ENCODE measurements around the gene CCDC40. TPM values are rescaled to one million over a fixed set of nuclear protein-coding genes. Genes with fewer than 3 reads are reported as not detected.

The CCDC40 gene
- total RNA-seq, 2 experiments from 2014 or later: 0.64 to 0.77 TPM

- Mint-ChIP-seq H3K27ac (no peak overlapping the region), H3K36me3 (ENCODE audit: low read depth) (peaks cover 3% of the 10 kb centered on the region), H3K9me3 (no peaks in the 10 kb centered on the region), H3K4me1 (ENCODE audit: low read depth) (peaks cover 17% of the 10 kb centered on the region), H3K4me3 (no peak overlapping the region), H3K27me3 (no peaks in the 10 kb centered on the region)
- CTCF ChIA-PET: no interaction called here
- no peak for ATAC-seq (ENCODE audit: poor library complexity)
- Histone ChIP-seq H3K27ac (ENCODE audit: low read depth in 1 of 2, low read length in 2 of 2) (no peak overlapping the region), H3K36me3 (ENCODE audit: insufficient read depth, low read length) (no peaks in the 10 kb centered on the region), H3K4me1 (ENCODE audit: insufficient read depth, low read length) (peaks cover 13% of the 10 kb centered on the region), H3K4me3 (ENCODE audit: low read length) (no peak overlapping the region), H3K27me3 (ENCODE audit: control insufficient read depth in 1 of 2, insufficient read depth in 2 of 2, low read length in 2 of 2) (no peaks in the 10 kb centered on the region), H3K9me3 (ENCODE audit: control insufficient read depth in 1 of 2, insufficient read depth in 1 of 2, low read length in 2 of 2) (no peaks in the 10 kb centered on the region)
- no peak for DNase-seq
- intact Hi-C loops (cut with DNase I, micrococcal nuclease): loop anchor here in 1 of 2 experiments (10.0 kb wide), 2 partner anchors 438 to 1988 kb away; partner anchors contain the start of genes FASN and RPTOR
- POLR2A ChIA-PET: interaction anchor here (1.0 kb wide), 1 partner anchor 23 kb away, joined by 3 read pairs; no protein-coding TSS in a partner anchor
- TF ChIP-seq CTCF (IDR thresholded peaks at IDR 0.05): no peak
These were observed 70.3 kb downstream of the CCDC40 start for GRCh38 chr17:80106751-80107150.

DNA sequence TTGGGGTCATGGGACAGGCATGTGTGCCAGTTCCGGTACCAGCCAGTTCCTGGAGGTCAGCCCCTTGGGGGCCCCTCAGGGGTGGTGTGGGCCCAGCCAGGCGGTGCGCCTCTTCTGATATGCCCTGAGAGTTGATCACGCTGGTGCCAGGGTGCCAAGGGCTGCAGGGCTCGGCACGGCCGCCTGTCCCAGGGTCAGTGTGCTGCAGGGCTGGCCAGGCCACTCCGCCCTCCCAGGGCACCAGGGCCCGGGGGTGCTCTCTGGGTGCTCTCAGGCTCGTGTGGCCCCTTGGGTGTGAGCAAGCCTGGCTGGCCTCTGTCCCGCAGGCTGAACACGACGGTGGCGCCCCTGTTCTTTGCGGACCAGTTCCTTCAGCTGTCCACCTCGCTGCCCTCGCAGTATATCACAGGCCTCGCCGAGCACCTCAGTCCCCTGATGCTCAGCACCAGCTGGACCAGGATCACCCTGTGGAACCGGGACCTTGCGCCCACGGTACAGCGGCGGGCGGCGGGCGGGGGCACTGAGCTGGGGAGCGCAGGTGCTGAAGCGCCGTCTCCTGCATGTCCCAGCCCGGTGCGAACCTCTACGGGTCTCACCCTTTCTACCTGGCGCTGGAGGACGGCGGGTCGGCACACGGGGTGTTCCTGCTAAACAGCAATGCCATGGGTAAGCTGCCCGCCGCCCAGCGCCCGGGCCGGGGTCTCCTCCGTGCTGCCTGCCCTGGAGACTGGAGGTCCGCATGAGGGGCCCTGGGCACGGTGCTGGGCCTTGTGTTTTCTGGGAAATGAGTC, 71.0 kb downstream of the CCDC40 start:
- no peaks in the 10 kb centered on the region for H3K9me3 ChIP-seq (ENCODE audit: control insufficient read depth in 1 of 2, insufficient read depth in 1 of 2, low read length in 2 of 2)
- no peak overlapping the region for H3K27ac ChIP-seq (ENCODE audit: low read depth in 1 of 2, low read length in 2 of 2)
- intact Hi-C loops (cut with DNase I, micrococcal nuclease): loop anchor here in 1 of 2 experiments (10.0 kb wide), 2 partner anchors 437 to 1987 kb away; partner anchors contain the start of genes FASN and RPTOR
- ChIA-PET POLR2A (interaction anchor here (1.0 kb wide), 1 partner anchor 22 kb away, joined by 3 read pairs; no protein-coding TSS in a partner anchor), CTCF (no interaction called here)
- no peaks in the 10 kb centered on the region for H3K27me3 Mint-ChIP-seq
- no peaks in the 10 kb centered on the region for H3K36me3 ChIP-seq (ENCODE audit: insufficient read depth, low read length)
- peak in 1 of 14 experiments; percentile 13 for DNase-seq
- ATAC-seq (ENCODE audit: poor library complexity): no peak
- H3K4me1 Mint-ChIP-seq (ENCODE audit: low read depth): peaks cover 11% of the 10 kb centered on the region
- H3K36me3 Mint-ChIP-seq (ENCODE audit: low read depth): no peaks in the 10 kb centered on the region
- no peak overlapping the region for H3K4me3 ChIP-seq (ENCODE audit: low read length)
- no peaks in the 10 kb centered on the region for H3K9me3 Mint-ChIP-seq
- TF ChIP-seq CTCF (IDR thresholded peaks at IDR 0.05): no peak
- no peak overlapping the region for H3K4me3 Mint-ChIP-seq
- no peaks in the 10 kb centered on the region for H3K27me3 ChIP-seq (ENCODE audit: control insufficient read depth in 1 of 2, insufficient read depth in 2 of 2, low read length in 2 of 2)
- H3K4me1 ChIP-seq (ENCODE audit: insufficient read depth, low read length): peaks cover 7% of the 10 kb centered on the region
- no peak overlapping the region for H3K27ac Mint-ChIP-seq

- H3K36me3 ChIP-seq (ENCODE audit: insufficient read depth, low read length): no peaks in the 10 kb centered on the region
- intact Hi-C loops (cut with DNase I, micrococcal nuclease): loop anchor here in 1 of 2 experiments (10.0 kb wide), 2 partner anchors 436 to 1986 kb away; partner anchors contain the start of genes FASN and RPTOR
- DNase-seq: peak in 1 of 14 experiments; percentile 16
- Mint-ChIP-seq H3K9me3 (no peaks in the 10 kb centered on the region), H3K4me1 (ENCODE audit: low read depth) (peaks cover 4% of the 10 kb centered on the region), H3K27me3 (no peaks in the 10 kb centered on the region), H3K4me3 (no peak overlapping the region), H3K36me3 (ENCODE audit: low read depth) (no peaks in the 10 kb centered on the region), H3K27ac (no peak overlapping the region)
- H3K9me3 ChIP-seq (ENCODE audit: control insufficient read depth in 1 of 2, insufficient read depth in 1 of 2, low read length in 2 of 2): no peaks in the 10 kb centered on the region
- no peak overlapping the region for H3K27ac ChIP-seq (ENCODE audit: low read depth in 1 of 2, low read length in 2 of 2)
- ATAC-seq (ENCODE audit: poor library complexity): no peak
- peaks cover 2% of the 10 kb centered on the region for H3K4me1 ChIP-seq (ENCODE audit: insufficient read depth, low read length)
- no peaks in the 10 kb centered on the region for H3K27me3 ChIP-seq (ENCODE audit: control insufficient read depth in 1 of 2, insufficient read depth in 2 of 2, low read length in 2 of 2)
- no peak for TF ChIP-seq CTCF (IDR thresholded peaks at IDR 0.05)
- ChIA-PET CTCF (no interaction called here), POLR2A (no interaction called here)
- H3K4me3 ChIP-seq (ENCODE audit: low read length): no peak overlapping the region
These were observed 71.9 kb downstream of the CCDC40 start for GRCh38 chr17:80108036-80108971.

All from CD4-positive, alpha-beta T cell (primary cell).